Measurements from ENCODE around the gene AIG1. TPM values are rescaled to one million over a fixed set of nuclear protein-coding genes. Genes with fewer than 3 reads are reported as not detected.

AIG1 gene
- total RNA-seq, 1 donor from 2014 or later: 31.3 TPM

DNA sequence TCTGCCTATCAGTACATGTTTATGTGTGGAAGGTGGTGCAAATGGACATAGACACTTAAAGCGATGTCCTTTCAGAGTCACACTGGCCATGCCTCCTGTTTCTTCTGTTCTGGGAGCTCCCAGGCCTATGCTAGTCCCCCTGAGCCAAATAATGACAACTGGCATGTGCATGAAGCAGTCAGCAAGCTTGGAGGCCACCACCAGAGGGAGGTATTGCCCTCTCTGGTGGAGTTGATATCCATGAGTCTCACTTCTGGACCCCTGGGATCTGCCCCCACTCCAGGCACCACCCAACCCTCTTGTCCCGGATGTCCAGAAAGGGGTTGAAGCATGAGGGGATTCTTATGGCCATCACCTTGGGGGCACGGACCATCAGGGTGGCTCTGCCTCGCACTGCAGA lies 172.2 kb downstream of the AIG1 start:
- H3K4me3 Mint-ChIP-seq: no peak overlapping the region
- no peaks in the 10 kb centered on the region for H3K27me3 Mint-ChIP-seq (ENCODE audit: low read depth)
- H3K9me3 Mint-ChIP-seq: no peaks in the 10 kb centered on the region
- TF ChIP-seq, protein P1, sequence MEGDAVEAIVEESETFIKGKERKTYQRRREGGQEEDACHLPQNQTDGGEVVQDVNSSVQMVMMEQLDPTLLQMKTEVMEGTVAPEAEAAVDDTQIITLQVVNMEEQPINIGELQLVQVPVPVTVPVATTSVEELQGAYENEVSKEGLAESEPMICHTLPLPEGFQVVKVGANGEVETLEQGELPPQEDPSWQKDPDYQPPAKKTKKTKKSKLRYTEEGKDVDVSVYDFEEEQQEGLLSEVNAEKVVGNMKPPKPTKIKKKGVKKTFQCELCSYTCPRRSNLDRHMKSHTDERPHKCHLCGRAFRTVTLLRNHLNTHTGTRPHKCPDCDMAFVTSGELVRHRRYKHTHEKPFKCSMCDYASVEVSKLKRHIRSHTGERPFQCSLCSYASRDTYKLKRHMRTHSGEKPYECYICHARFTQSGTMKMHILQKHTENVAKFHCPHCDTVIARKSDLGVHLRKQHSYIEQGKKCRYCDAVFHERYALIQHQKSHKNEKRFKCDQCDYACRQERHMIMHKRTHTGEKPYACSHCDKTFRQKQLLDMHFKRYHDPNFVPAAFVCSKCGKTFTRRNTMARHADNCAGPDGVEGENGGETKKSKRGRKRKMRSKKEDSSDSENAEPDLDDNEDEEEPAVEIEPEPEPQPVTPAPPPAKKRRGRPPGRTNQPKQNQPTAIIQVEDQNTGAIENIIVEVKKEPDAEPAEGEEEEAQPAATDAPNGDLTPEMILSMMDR (IDR thresholded peaks at IDR 0.05; ENCODE audit: unreplicated experiment): no peak
- no peaks in the 10 kb centered on the region for H3K4me1 Mint-ChIP-seq
- no peak for DNase-seq (ENCODE audit: low spot score in 2 of 2, unreplicated experiment in 2 of 2)
- no peaks in the 10 kb centered on the region for H3K36me3 Mint-ChIP-seq
- H3K27ac Mint-ChIP-seq: no peak overlapping the region

DNA sequence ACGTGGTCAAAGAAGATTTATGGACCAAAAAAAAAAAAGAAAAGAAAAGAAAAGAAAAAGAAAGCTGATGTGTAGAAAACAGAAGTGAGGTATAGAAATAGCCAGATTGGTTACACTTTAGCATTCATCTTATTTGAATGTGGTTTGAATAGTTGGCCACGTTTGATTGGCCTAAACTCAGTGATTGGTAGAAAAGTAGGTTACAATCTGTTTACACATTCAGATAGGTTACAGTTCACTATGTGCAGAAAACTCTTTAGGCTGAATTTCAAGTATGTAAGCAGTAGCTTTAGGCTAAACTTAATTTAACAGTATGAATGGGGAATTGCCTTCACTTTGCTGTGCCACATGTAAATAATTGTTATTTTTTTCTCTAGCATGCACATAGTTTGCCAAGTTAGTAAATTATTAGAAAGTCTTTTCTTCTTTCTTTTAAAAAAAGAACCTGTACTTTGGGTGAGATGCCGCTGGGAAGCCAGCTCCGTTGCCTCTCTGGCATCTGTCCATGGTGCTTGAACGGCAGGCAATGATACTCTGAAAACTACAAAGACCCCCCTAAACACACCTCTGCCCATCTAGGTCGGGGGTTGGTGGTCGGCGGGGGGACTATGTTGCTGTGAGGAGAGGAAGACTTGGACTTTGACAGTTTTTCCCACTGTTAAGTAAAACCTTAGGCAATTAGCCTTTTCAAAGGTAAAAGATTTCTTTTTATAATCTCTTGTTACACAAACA lies 173.0 kb downstream of the AIG1 start:
- Mint-ChIP-seq H3K27me3 (ENCODE audit: low read depth) (no peaks in the 10 kb centered on the region), H3K9me3 (no peaks in the 10 kb centered on the region), H3K4me3 (no peak overlapping the region), H3K4me1 (no peaks in the 10 kb centered on the region), H3K36me3 (no peaks in the 10 kb centered on the region), H3K27ac (no peak overlapping the region)
- no peak for DNase-seq (ENCODE audit: low spot score in 2 of 2, unreplicated experiment in 2 of 2)
- TF ChIP-seq, protein P1 (IDR thresholded peaks at IDR 0.05; ENCODE audit: unreplicated experiment): no peak

GRCh38 chr6:143234734-143235133 lies 174.0 kb downstream of the AIG1 start:
- TF ChIP-seq, protein P1 (IDR thresholded peaks at IDR 0.05; ENCODE audit: unreplicated experiment): no peak
- H3K9me3 Mint-ChIP-seq: no peaks in the 10 kb centered on the region
- H3K4me1 Mint-ChIP-seq: no peaks in the 10 kb centered on the region
- DNase-seq (ENCODE audit: low spot score in 2 of 2, unreplicated experiment in 2 of 2): no peak
- H3K36me3 Mint-ChIP-seq: no peaks in the 10 kb centered on the region
- H3K27ac Mint-ChIP-seq: no peak overlapping the region
- H3K27me3 Mint-ChIP-seq (ENCODE audit: low read depth): no peaks in the 10 kb centered on the region
- no peak overlapping the region for H3K4me3 Mint-ChIP-seq

DNA sequence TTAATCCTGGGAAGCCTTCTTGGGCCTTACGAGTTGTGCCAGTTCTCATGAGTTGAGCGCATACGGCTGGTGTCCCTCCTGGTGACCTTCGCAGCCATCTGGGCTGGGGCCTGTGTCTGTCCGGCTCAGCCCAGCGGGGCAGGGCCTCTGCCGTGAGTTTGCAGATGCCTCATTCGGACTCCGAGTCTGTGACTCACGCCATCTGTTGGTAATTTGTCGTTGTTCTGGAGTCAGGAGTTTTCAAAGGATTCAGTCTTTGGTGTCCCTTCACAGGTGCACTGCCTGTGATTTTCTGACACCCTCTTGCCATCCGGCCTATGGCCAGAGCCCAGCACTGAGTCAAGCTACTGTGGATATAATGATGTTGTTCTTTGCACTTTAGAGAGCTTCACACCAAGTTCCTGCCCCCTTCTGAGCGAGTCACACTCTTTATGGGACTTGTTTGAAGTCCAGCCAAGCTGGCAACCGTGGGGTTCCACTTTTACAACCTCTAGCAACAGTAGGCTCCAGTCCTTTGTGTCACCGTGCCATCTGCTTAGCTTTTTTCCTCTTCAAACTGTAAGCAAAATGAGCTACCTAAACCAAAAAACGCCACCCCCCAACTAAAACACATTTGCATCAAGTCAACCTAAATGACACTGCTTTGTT lies 175.6 kb downstream of the AIG1 start:
- Mint-ChIP-seq H3K27me3 (ENCODE audit: low read depth) (no peaks in the 10 kb centered on the region), H3K36me3 (no peaks in the 10 kb centered on the region), H3K4me1 (no peaks in the 10 kb centered on the region), H3K9me3 (no peaks in the 10 kb centered on the region), H3K27ac (no peak overlapping the region), H3K4me3 (no peak overlapping the region)
- TF ChIP-seq, protein P1 (IDR thresholded peaks at IDR 0.05; ENCODE audit: unreplicated experiment): no peak
- DNase-seq (ENCODE audit: low spot score in 2 of 2, unreplicated experiment in 2 of 2): no peak

- Mint-ChIP-seq H3K27me3 (ENCODE audit: low read depth) (no peaks in the 10 kb centered on the region), H3K4me1 (no peaks in the 10 kb centered on the region), H3K4me3 (no peak overlapping the region), H3K27ac (no peak overlapping the region), H3K36me3 (no peaks in the 10 kb centered on the region), H3K9me3 (no peaks in the 10 kb centered on the region)
- DNase-seq (ENCODE audit: low spot score in 2 of 2, unreplicated experiment in 2 of 2): no peak
- TF ChIP-seq, protein P1 (IDR thresholded peaks at IDR 0.05; ENCODE audit: unreplicated experiment): no peak
These were observed 177.6 kb downstream of the AIG1 start for GRCh38 chr6:143238306-143238705.
